ENCODE measurements around the gene TBC1D17. TPM values are rescaled to one million over a fixed set of nuclear protein-coding genes. Genes with fewer than 3 reads are reported as not detected.

TBC1D17 gene
- total RNA-seq, 1 experiment from 2014 or later = 62.3 TPM

- H3K9me2 ChIP-seq (ENCODE audit: insufficient read depth) = no peaks in the 10 kb centered on the region
- H3K4me2 ChIP-seq = no peak overlapping the region
- BruUV-seq (replicated peaks) = no TSS peak
- 0 out of 2 replicates have a peak, but pooled peaks cover 5% of the 10 kb centered on the region for H3K36me3 ChIP-seq (ENCODE audit: low read depth)
- intact Hi-C loops (cut with micrococcal nuclease; ENCODE audit: unreplicated experiment) = no loop called here
- no peaks in the 10 kb centered on the region for H3F3A ChIP-seq (ENCODE audit: insufficient read depth, low read depth)
- TF ChIP-seq EZH2 (IDR thresholded peaks at IDR 0.05; ENCODE audit: low read depth) = no peak
- H3K27me3 ChIP-seq (ENCODE audit: insufficient read depth, low read depth) = no peaks in the 10 kb centered on the region
- H4K20me1 ChIP-seq (ENCODE audit: insufficient read depth) = peaks cover 13% of the 10 kb centered on the region; the same call in 1 of the 2 replicates
- no peak for DNase-seq
- H3K4me1 ChIP-seq (replicated peaks; ENCODE audit: insufficient read depth) = no peaks in the 10 kb centered on the region
- H3K79me2 ChIP-seq (ENCODE audit: low read depth) = no peaks in the 10 kb centered on the region
- POLR2A ChIA-PET (ENCODE audit: unreplicated experiment) = no interaction called here
- no peak overlapping the region for H3K27ac ChIP-seq
- CTCF ChIA-PET = no interaction called here
- H2AFZ ChIP-seq = no peak overlapping the region
- no peak overlapping the region for H3K4me3 ChIP-seq
- no peaks in the 10 kb centered on the region for H3K9me3 ChIP-seq (ENCODE audit: insufficient read depth, low read depth)
These were observed 43.9 kb upstream of the TBC1D17 start for GRCh38 chr19:49833599-49833998.

GRCh38 chr19:49835562-49835961 lies 41.9 kb upstream of the TBC1D17 start:
- no peak overlapping the region for H3K27ac ChIP-seq
- H3K4me1 ChIP-seq (replicated peaks; ENCODE audit: insufficient read depth) = no peaks in the 10 kb centered on the region
- H3K9me3 ChIP-seq (ENCODE audit: insufficient read depth, low read depth) = no peaks in the 10 kb centered on the region
- no peaks in the 10 kb centered on the region for H3K27me3 ChIP-seq (ENCODE audit: insufficient read depth, low read depth)
- POLR2A ChIA-PET (ENCODE audit: unreplicated experiment) = no interaction called here
- H3K79me2 ChIP-seq (ENCODE audit: low read depth) = no peaks in the 10 kb centered on the region
- H3K9me2 ChIP-seq (ENCODE audit: insufficient read depth) = no peaks in the 10 kb centered on the region
- no peak overlapping the region for H3K4me3 ChIP-seq
- peaks cover 12% of the 10 kb centered on the region; the same call in 1 of the 2 replicates for H4K20me1 ChIP-seq (ENCODE audit: insufficient read depth)
- peaks cover 5% of the 10 kb centered on the region for H3F3A ChIP-seq (ENCODE audit: insufficient read depth, low read depth)
- H3K4me2 ChIP-seq = no peak overlapping the region
- peaks cover 17% of the 10 kb centered on the region for H3K36me3 ChIP-seq (ENCODE audit: low read depth)
- H2AFZ ChIP-seq = no peak overlapping the region
- no TSS peak for BruUV-seq (replicated peaks)
- DNase-seq = no peak
- no peak for TF ChIP-seq CTCF (conservative IDR thresholded peaks at IDR 0.05)
- no peak for TF ChIP-seq EZH2 (IDR thresholded peaks at IDR 0.05; ENCODE audit: low read depth)
- intact Hi-C loops (cut with micrococcal nuclease; ENCODE audit: unreplicated experiment) = no loop called here
- CTCF ChIA-PET = no interaction called here

- no peak for TF ChIP-seq EZH2 (IDR thresholded peaks at IDR 0.05; ENCODE audit: low read depth)
- no peak for TF ChIP-seq CTCF (conservative IDR thresholded peaks at IDR 0.05)
- no peak for DNase-seq
- H3K36me3 ChIP-seq (ENCODE audit: low read depth) = peaks cover 19% of the 10 kb centered on the region
- POLR2A ChIA-PET (ENCODE audit: unreplicated experiment) = no interaction called here
- no peaks in the 10 kb centered on the region for H3K27me3 ChIP-seq (ENCODE audit: insufficient read depth, low read depth)
- no TSS peak for BruUV-seq (replicated peaks)
- H3K4me2 ChIP-seq = no peak overlapping the region
- no peak overlapping the region for H3K27ac ChIP-seq
- intact Hi-C loops (cut with micrococcal nuclease; ENCODE audit: unreplicated experiment) = no loop called here
- no peaks in the 10 kb centered on the region for H3K9me3 ChIP-seq (ENCODE audit: insufficient read depth, low read depth)
- H4K20me1 ChIP-seq (ENCODE audit: insufficient read depth) = peaks cover 8% of the 10 kb centered on the region; the same call in 1 of the 2 replicates
- peaks cover 9% of the 10 kb centered on the region for H3F3A ChIP-seq (ENCODE audit: insufficient read depth, low read depth)
- no peaks in the 10 kb centered on the region for H3K4me1 ChIP-seq (replicated peaks; ENCODE audit: insufficient read depth)
- CTCF ChIA-PET = no interaction called here
- H3K79me2 ChIP-seq (ENCODE audit: low read depth) = no peaks in the 10 kb centered on the region
- no peaks in the 10 kb centered on the region for H3K9me2 ChIP-seq (ENCODE audit: insufficient read depth)
- no peak overlapping the region for H2AFZ ChIP-seq
- H3K4me3 ChIP-seq = no peak overlapping the region
These were observed 41.1 kb upstream of the TBC1D17 start for GRCh38 chr19:49836176-49837008.

GRCh38 chr19:49837009-49837310 lies 40.5 kb upstream of the TBC1D17 start:
- ChIA-PET CTCF (no interaction called here), POLR2A (ENCODE audit: unreplicated experiment) (no interaction called here)
- no peaks in the 10 kb centered on the region for H3K27me3 ChIP-seq (ENCODE audit: insufficient read depth, low read depth)
- no peaks in the 10 kb centered on the region for H3K79me2 ChIP-seq (ENCODE audit: low read depth)
- no peak overlapping the region for H3K27ac ChIP-seq
- no peaks in the 10 kb centered on the region for H3K9me3 ChIP-seq (ENCODE audit: insufficient read depth, low read depth)
- H3F3A ChIP-seq (ENCODE audit: insufficient read depth, low read depth) = peaks cover 12% of the 10 kb centered on the region
- peaks cover 19% of the 10 kb centered on the region for H3K36me3 ChIP-seq (ENCODE audit: low read depth)
- DNase-seq = no peak
- H3K4me1 ChIP-seq (replicated peaks; ENCODE audit: insufficient read depth) = no peaks in the 10 kb centered on the region
- no peak overlapping the region for H3K4me3 ChIP-seq
- intact Hi-C loops (cut with micrococcal nuclease; ENCODE audit: unreplicated experiment) = no loop called here
- H2AFZ ChIP-seq = no peak overlapping the region
- no peak overlapping the region for H3K4me2 ChIP-seq
- H4K20me1 ChIP-seq (ENCODE audit: insufficient read depth) = peaks cover 8% of the 10 kb centered on the region; the same call in 1 of the 2 replicates
- no TSS peak for BruUV-seq (replicated peaks)
- TF ChIP-seq EZH2 (IDR thresholded peaks at IDR 0.05; ENCODE audit: low read depth) (no peak), CTCF (conservative IDR thresholded peaks at IDR 0.05) (no peak)
- no peaks in the 10 kb centered on the region for H3K9me2 ChIP-seq (ENCODE audit: insufficient read depth)
